ENCODE results near the gene ENTPD8.
A peak's percentile ranks its signal among the peaks of the same experiment; 100 is the strongest.

ENTPD8 gene

DNA sequence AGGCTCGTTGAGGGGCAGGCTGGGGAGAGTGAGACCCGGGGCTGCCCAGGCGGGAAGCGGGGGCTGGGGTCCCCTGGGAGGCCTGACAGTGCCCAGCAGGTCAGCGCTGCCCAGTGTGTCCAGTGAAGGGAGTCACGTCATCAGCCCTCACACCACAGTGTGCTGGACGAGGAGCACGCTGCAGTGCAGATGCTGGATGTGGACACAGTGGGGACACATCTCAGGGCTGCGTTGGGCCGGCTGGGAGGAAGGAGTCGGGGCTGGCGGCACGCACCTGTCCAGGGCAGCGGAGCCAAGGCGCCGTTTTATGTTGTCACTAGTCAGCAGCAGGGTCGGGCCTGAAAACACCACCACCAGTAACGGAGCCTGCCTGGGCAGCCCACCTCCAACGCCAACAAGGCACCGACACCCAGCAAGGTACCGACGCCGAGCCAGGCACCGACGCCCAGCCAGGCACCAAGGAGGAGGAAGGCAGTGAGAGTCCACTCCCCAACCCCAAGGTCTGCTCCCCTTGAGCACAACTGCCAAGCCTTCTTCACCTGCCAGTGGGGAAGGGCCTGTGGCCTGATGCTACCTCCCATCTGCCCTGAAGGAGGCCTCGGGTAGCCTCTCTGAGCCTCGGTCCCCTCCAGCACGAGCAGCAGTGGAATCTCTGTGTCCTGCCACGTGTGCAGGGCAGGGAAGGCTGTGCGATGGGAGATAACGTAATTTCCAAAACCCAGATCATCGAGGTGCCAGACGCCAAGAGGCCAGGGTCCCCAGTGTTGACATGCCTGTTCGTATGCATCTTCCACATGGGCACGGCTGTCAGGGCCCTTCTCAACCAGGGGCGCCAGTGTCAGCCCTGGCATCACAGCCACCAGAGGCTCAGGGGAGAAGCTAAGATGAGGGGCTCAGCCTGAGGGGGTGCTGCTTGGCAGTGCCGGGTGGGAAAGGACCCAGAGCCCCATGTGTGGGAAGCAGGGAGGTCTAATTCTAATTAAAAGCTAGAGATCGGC lies 39.8 kb upstream of the ENTPD8 start:
- no peaks in the 10 kb centered on the region for H3K4me1 ChIP-seq (ENCODE audit: control insufficient read depth, low read depth, low read length)
- H3K79me2 ChIP-seq (ENCODE audit: control insufficient read depth, insufficient read depth, low read length), result no peaks in the 10 kb centered on the region
- no peak overlapping the region for H2BK15ac ChIP-seq (replicated peaks; ENCODE audit: low read depth)
- H3K27me3 ChIP-seq (ENCODE audit: insufficient read depth, low read length, poor library complexity), result no peaks in the 10 kb centered on the region
- no peaks in the 10 kb centered on the region for H3K79me1 ChIP-seq (ENCODE audit: low read length)
- no peak overlapping the region for H3K27ac ChIP-seq (ENCODE audit: low read depth, low read length)
- H2AK5ac ChIP-seq (ENCODE audit: low read length), result no peak overlapping the region
- H3K56ac ChIP-seq (ENCODE audit: low read length), result no peak overlapping the region
- H3K9ac ChIP-seq (ENCODE audit: low read length), result no peak overlapping the region
- no CpG with 5 or more reads among the region's 38 CpGs for whole genome bisulfite sequencing (ENCODE audit: extremely low coverage, insufficient coverage, low lambda C conversion rate)
- no peaks in the 10 kb centered on the region for H3K36me3 ChIP-seq (ENCODE audit: control insufficient read depth, insufficient read depth, low read length)
- no peak overlapping the region for H3K4ac ChIP-seq (ENCODE audit: low read depth, low read length)
- H3K4me3 ChIP-seq (ENCODE audit: low read length), result no peak overlapping the region
- no peak overlapping the region for H2BK120ac ChIP-seq (ENCODE audit: low read depth, low read length)
- no peak overlapping the region for H4K8ac ChIP-seq (ENCODE audit: low read depth, low read length)
- no peak overlapping the region for H3K4me2 ChIP-seq (ENCODE audit: low read length)
- H3K23ac ChIP-seq (ENCODE audit: low read length), result no peak overlapping the region
- H2BK5ac ChIP-seq (ENCODE audit: low read length), result no peak overlapping the region
- DNase-seq, result no peak
- no peak overlapping the region for H4K5ac ChIP-seq (ENCODE audit: low read length)
- H3K18ac ChIP-seq (ENCODE audit: low read length), result no peak overlapping the region

DNA sequence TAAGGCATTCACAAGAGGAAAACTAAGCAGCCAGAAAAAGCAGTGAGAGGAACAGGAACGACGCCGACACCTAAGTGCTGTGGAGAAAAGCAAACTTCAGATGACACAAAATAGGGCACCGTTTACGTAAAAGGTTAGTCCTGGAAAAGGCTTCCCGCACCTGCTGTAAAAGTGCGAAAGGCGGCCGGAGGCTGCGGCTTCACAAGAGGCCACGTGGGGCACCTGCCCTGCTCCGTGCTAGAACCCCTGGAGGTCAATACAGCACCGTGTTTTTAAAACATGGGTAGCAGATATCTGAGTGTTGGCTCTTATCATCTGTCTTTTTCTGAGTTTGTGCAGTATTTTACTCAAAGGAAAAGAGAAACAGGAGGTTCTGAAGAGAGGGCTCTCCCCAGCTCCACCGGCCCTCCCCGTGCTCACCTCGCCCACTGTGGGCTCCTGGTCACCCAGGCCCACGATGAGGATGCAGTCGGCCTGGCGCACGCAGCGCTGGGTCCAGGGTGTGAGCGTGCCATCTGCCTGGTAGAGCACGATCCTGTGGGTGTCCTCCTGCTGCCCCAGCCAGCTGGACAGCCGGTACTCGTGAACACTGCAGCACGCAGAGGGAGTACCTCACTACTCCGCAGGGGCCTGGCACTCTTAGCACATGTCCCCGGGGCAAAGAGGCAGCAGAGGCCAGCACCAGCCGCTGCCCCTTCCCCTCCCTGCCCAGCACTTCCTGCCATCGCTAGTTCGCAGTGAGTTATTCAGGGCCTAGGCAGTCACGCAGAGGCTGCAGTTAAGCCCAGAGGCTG lies 38.9 kb upstream of the ENTPD8 start:
- no peak overlapping the region for H3K23ac ChIP-seq (ENCODE audit: low read length)
- no peaks in the 10 kb centered on the region for H3K36me3 ChIP-seq (ENCODE audit: control insufficient read depth, insufficient read depth, low read length)
- no peaks in the 10 kb centered on the region for H3K79me2 ChIP-seq (ENCODE audit: control insufficient read depth, insufficient read depth, low read length)
- no peak overlapping the region for H3K9ac ChIP-seq (ENCODE audit: low read length)
- H3K79me1 ChIP-seq (ENCODE audit: low read length), result no peaks in the 10 kb centered on the region
- WGBS (ENCODE audit: extremely low coverage, insufficient coverage, low lambda C conversion rate), result no CpG with 5 or more reads among the region's 32 CpGs
- no peak for DNase-seq
- H2BK120ac ChIP-seq (ENCODE audit: low read depth, low read length), result no peak overlapping the region
- H3K4me3 ChIP-seq (ENCODE audit: low read length), result no peak overlapping the region
- no peak overlapping the region for H3K56ac ChIP-seq (ENCODE audit: low read length)
- no peak overlapping the region for H4K8ac ChIP-seq (ENCODE audit: low read depth, low read length)
- no peak overlapping the region for H4K5ac ChIP-seq (ENCODE audit: low read length)
- no peaks in the 10 kb centered on the region for H3K27me3 ChIP-seq (ENCODE audit: insufficient read depth, low read length, poor library complexity)
- H3K4ac ChIP-seq (ENCODE audit: low read depth, low read length), result no peak overlapping the region
- no peak overlapping the region for H2AK5ac ChIP-seq (ENCODE audit: low read length)
- no peak overlapping the region for H3K4me2 ChIP-seq (ENCODE audit: low read length)
- no peak overlapping the region for H3K27ac ChIP-seq (ENCODE audit: low read depth, low read length)
- H3K18ac ChIP-seq (ENCODE audit: low read length), result no peak overlapping the region
- no peak overlapping the region for H2BK5ac ChIP-seq (ENCODE audit: low read length)
- H3K4me1 ChIP-seq (ENCODE audit: control insufficient read depth, low read depth, low read length), result no peaks in the 10 kb centered on the region
- H2BK15ac ChIP-seq (replicated peaks; ENCODE audit: low read depth), result no peak overlapping the region

DNA sequence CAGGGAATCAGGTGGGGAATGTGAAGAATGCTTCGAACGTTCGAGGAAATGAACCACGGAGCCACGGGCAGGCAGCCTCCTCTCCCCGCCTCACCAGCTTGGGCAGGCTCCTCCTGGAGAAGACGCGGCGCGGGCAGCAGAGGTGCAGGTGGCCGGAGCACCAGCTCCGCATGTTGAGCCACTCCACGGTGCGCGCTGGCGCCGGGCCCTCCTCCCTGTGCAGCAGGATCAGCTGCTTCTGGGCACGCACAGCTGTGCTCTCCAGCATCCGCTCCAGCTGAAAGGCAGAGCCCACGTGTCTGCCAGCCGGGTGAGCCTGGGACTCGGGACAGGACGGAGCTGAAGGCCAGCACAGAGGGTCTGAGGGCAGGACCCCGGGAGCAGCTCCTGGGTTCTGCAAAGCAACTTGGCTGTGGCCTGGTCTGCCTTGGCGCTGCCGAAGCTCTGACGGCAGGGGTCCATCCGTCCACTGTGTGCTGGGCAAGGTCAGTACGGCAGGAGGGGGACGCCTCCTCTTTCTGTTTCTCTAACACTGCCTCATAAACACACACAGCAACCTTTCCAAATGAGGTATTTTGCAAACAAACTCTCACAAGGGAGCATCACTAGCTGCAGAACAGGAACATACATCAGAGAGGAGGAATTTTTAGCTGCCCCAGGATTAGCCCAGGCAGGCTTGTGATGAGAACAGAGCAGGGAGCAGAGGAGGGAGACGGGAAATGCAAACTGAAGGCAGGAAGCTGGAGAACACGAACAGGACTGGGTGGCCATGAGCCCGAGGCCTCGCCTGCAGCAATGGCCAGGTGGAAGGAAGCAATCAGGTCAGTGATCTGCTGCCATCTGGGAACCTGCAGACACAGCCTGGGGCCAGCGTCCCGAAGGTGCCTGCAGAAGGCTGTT lies 38.1 kb upstream of the ENTPD8 start:
- H2BK120ac ChIP-seq (ENCODE audit: low read depth, low read length), result no peak overlapping the region
- no peak overlapping the region for H3K4ac ChIP-seq (ENCODE audit: low read depth, low read length)
- no peak overlapping the region for H2BK5ac ChIP-seq (ENCODE audit: low read length)
- no peak overlapping the region for H3K27ac ChIP-seq (ENCODE audit: low read depth, low read length)
- H4K5ac ChIP-seq (ENCODE audit: low read length), result no peak overlapping the region
- H2AK5ac ChIP-seq (ENCODE audit: low read length), result no peak overlapping the region
- no peak overlapping the region for H3K4me2 ChIP-seq (ENCODE audit: low read length)
- H3K9ac ChIP-seq (ENCODE audit: low read length), result no peak overlapping the region
- no peaks in the 10 kb centered on the region for H3K79me1 ChIP-seq (ENCODE audit: low read length)
- DNase-seq, result peak; percentile 70
- H3K18ac ChIP-seq (ENCODE audit: low read length), result no peak overlapping the region
- H3K4me3 ChIP-seq (ENCODE audit: low read length), result no peak overlapping the region
- no peak overlapping the region for H2BK15ac ChIP-seq (replicated peaks; ENCODE audit: low read depth)
- H4K8ac ChIP-seq (ENCODE audit: low read depth, low read length), result no peak overlapping the region
- no peaks in the 10 kb centered on the region for H3K4me1 ChIP-seq (ENCODE audit: control insufficient read depth, low read depth, low read length)
- no peaks in the 10 kb centered on the region for H3K79me2 ChIP-seq (ENCODE audit: control insufficient read depth, insufficient read depth, low read length)
- no peak overlapping the region for H3K23ac ChIP-seq (ENCODE audit: low read length)
- no peak overlapping the region for H3K56ac ChIP-seq (ENCODE audit: low read length)
- no CpG with 5 or more reads among the region's 36 CpGs for WGBS (ENCODE audit: extremely low coverage, insufficient coverage, low lambda C conversion rate)
- no peaks in the 10 kb centered on the region for H3K36me3 ChIP-seq (ENCODE audit: control insufficient read depth, insufficient read depth, low read length)
- H3K27me3 ChIP-seq (ENCODE audit: insufficient read depth, low read length, poor library complexity), result no peaks in the 10 kb centered on the region

DNA sequence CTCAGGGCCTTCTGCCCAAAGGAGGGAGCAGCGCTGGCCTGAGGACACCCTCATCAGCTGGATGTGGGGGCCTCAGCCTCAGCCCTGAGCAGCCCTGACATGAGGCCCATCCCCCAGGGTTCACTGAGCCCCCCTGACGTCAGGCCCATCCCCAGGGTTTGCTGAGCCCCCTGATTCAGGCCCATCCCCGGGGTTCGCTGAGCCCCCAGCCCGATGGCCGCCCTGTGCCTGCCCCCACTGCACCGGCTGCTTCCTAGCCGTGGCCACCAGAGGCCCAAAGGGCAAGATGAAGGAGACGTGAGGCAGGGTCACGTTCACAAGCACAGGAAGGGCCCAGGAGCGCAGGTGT lies 37.4 kb upstream of the ENTPD8 start:
- Histone ChIP-seq H2AK5ac (ENCODE audit: low read length) (no peak overlapping the region), H3K4ac (ENCODE audit: low read depth, low read length) (no peak overlapping the region), H3K36me3 (ENCODE audit: control insufficient read depth, insufficient read depth, low read length) (no peaks in the 10 kb centered on the region), H3K79me1 (ENCODE audit: low read length) (no peaks in the 10 kb centered on the region), H3K4me2 (ENCODE audit: low read length) (no peak overlapping the region), H4K8ac (ENCODE audit: low read depth, low read length) (no peak overlapping the region), H4K5ac (ENCODE audit: low read length) (no peak overlapping the region), H3K4me1 (ENCODE audit: control insufficient read depth, low read depth, low read length) (no peaks in the 10 kb centered on the region), H3K27me3 (ENCODE audit: insufficient read depth, low read length, poor library complexity) (no peaks in the 10 kb centered on the region), H3K27ac (ENCODE audit: low read depth, low read length) (no peak overlapping the region), H3K79me2 (ENCODE audit: control insufficient read depth, insufficient read depth, low read length) (no peaks in the 10 kb centered on the region), H3K23ac (ENCODE audit: low read length) (no peak overlapping the region), H3K9ac (ENCODE audit: low read length) (no peak overlapping the region), H2BK15ac (replicated peaks; ENCODE audit: low read depth) (no peak overlapping the region), H3K4me3 (ENCODE audit: low read length) (no peak overlapping the region), H2BK120ac (ENCODE audit: low read depth, low read length) (no peak overlapping the region), H3K18ac (ENCODE audit: low read length) (no peak overlapping the region), H2BK5ac (ENCODE audit: low read length) (no peak overlapping the region), H3K56ac (ENCODE audit: low read length) (no peak overlapping the region)
- DNase-seq, result no peak
- no CpG with 5 or more reads among the region's 11 CpGs for WGBS (ENCODE audit: extremely low coverage, insufficient coverage, low lambda C conversion rate)

DNA sequence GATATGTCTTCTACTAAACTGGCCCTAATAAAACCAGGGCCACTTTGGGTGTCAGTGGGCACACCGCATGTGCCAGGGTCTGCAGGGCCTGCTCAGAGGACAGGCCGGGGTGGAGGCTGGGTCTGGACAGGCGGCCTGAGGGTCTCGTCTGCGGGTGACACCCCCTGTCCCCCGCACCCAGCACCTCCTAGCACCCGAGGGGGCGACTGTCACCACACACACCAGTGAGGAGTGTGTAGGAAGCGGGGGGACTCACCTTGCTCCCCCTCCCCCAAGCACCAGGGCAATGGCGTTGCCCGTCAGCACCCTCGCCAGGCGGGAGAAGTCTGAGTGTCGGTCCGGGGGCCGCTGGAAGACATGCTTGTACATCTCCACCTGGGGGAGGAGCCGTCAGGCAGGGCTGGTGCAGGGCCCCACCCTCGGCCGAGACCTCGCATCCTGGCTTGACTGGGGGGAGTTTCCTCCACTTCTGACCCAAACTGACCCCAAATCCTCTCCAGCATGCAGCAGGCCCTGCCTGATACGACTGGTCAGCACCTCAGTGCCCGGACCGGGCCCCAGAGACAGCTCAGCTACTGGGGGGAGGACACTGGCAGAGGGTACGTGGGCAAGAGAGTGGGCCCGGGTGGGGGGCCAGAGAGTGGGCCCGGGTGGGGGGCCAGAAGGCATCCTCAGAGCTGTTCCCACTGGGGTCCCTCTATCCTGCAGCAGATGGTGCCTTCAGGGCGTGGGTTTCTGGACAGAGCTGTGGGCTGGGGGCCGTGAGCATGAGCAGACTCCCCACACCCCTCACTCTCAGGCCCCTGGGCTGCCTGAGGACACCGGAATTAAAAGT lies 36.8 kb upstream of the ENTPD8 start:
- no peak overlapping the region for H3K4ac ChIP-seq (ENCODE audit: low read depth, low read length)
- H3K79me1 ChIP-seq (ENCODE audit: low read length), result no peaks in the 10 kb centered on the region
- H3K27me3 ChIP-seq (ENCODE audit: insufficient read depth, low read length, poor library complexity), result no peaks in the 10 kb centered on the region
- no peak overlapping the region for H2BK15ac ChIP-seq (replicated peaks; ENCODE audit: low read depth)
- H3K27ac ChIP-seq (ENCODE audit: low read depth, low read length), result no peak overlapping the region
- H3K18ac ChIP-seq (ENCODE audit: low read length), result no peak overlapping the region
- H3K79me2 ChIP-seq (ENCODE audit: control insufficient read depth, insufficient read depth, low read length), result no peaks in the 10 kb centered on the region
- no peaks in the 10 kb centered on the region for H3K36me3 ChIP-seq (ENCODE audit: control insufficient read depth, insufficient read depth, low read length)
- H2BK5ac ChIP-seq (ENCODE audit: low read length), result no peak overlapping the region
- no peak overlapping the region for H3K9ac ChIP-seq (ENCODE audit: low read length)
- H3K4me3 ChIP-seq (ENCODE audit: low read length), result no peak overlapping the region
- no peak overlapping the region for H2AK5ac ChIP-seq (ENCODE audit: low read length)
- H4K5ac ChIP-seq (ENCODE audit: low read length), result no peak overlapping the region
- H4K8ac ChIP-seq (ENCODE audit: low read depth, low read length), result no peak overlapping the region
- H3K4me1 ChIP-seq (ENCODE audit: control insufficient read depth, low read depth, low read length), result no peaks in the 10 kb centered on the region
- H3K56ac ChIP-seq (ENCODE audit: low read length), result no peak overlapping the region
- H2BK120ac ChIP-seq (ENCODE audit: low read depth, low read length), result no peak overlapping the region
- DNase-seq, result no peak
- no peak overlapping the region for H3K4me2 ChIP-seq (ENCODE audit: low read length)
- WGBS (ENCODE audit: extremely low coverage, insufficient coverage, low lambda C conversion rate), result no CpG with 5 or more reads among the region's 29 CpGs
- H3K23ac ChIP-seq (ENCODE audit: low read length), result no peak overlapping the region

All from mesendoderm (in vitro differentiated cells).